ENCODE data around the gene S100A14.
"Not testable (repeated sequence)": the region's sequence is repeated elsewhere in the genome, so short reads cannot be mapped to it uniquely, and the experiment has no call there.

The S100A14 gene

DNA sequence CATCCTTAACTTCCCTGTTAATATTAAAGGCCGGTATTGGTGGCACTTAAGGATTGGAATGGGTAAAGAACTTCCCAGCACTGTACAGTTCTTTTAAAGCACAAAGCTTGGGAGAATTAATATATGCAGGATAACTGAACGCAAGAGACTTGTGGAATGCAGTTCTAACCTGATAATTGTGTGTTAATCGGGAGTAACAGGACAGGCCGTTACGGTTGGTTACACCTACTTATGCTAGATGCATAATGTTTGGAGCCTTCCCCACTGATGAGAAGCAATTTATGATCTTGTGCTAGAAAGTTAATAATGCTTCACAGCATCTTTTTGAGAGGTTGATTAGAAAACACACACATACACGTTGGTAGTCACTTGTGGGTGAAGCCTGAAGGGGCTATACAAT lies 24.7 kb upstream of the S100A14 start:
- DNase-seq: no peak

GRCh38 chr1:153640213-153640612 lies 24.1 kb upstream of the S100A14 start:
- not testable (repeated sequence) for DNase-seq

GRCh38 chr1:153639280-153639679 lies 23.2 kb upstream of the S100A14 start:
- no peak for DNase-seq

- no peak for DNase-seq
These were observed 22.1 kb upstream of the S100A14 start for GRCh38 chr1:153638261-153638660.

GRCh38 chr1:153636312-153636711 lies 20.2 kb upstream of the S100A14 start:
- DNase-seq: no peak

- no peak for DNase-seq
These were observed 19.7 kb upstream of the S100A14 start for GRCh38 chr1:153635872-153636271.

DNA sequence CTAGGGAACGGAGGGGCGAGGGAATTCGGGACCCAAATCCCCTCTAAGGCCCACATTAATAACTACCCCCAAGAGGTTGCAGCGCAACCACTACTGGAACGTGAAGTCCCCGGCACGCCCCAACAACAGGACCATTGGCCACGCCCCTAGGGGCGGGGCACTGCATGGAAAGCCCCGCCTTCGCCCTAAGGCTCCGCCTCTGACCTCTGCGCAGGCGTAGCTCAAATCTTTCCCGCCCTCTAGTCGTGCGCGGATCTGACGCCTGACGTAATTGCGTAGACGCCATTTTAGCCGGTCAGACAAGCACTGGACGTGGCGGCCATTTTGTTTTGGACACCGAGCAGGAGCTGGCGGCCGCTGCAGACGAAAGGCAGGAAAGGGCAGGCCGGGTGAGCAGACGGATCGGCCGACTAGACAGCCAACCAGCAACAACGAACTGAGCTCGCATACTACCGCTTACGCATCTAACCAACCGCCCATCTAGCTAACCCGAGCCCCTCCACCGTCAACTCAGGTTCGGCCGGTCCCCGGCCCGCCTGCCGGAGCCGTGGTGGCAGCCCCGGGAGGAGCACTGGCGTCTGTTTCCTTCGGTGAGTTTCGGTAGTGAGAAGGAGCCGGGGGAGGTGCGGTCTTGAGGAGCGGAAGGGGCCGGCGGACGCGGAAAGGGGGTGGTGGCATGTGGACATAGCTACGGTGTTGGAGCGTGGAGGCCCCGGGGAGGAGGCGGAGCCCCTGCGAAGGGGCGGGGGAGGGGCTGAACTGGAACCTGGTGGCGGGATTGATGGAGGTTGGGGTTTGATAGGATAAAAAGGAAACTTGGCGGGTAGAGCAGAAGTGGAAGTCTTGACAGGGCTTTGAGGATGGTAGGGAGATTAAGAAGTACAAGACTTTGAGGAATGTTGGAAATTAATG lies 17.9 kb upstream of the S100A14 start, which contains the start of gene CHTOP:
Gene CHTOP, plus strand, starts transcription at position 313 of the 912 bp plus-strand sequence. CDS start 2,523 bp downstream, outside the sequence.
- DNase-seq: peak; percentile 96

GRCh38 chr1:153633161-153633753 lies 17.1 kb upstream of the S100A14 start:
- DNase-seq: no peak

DNA sequence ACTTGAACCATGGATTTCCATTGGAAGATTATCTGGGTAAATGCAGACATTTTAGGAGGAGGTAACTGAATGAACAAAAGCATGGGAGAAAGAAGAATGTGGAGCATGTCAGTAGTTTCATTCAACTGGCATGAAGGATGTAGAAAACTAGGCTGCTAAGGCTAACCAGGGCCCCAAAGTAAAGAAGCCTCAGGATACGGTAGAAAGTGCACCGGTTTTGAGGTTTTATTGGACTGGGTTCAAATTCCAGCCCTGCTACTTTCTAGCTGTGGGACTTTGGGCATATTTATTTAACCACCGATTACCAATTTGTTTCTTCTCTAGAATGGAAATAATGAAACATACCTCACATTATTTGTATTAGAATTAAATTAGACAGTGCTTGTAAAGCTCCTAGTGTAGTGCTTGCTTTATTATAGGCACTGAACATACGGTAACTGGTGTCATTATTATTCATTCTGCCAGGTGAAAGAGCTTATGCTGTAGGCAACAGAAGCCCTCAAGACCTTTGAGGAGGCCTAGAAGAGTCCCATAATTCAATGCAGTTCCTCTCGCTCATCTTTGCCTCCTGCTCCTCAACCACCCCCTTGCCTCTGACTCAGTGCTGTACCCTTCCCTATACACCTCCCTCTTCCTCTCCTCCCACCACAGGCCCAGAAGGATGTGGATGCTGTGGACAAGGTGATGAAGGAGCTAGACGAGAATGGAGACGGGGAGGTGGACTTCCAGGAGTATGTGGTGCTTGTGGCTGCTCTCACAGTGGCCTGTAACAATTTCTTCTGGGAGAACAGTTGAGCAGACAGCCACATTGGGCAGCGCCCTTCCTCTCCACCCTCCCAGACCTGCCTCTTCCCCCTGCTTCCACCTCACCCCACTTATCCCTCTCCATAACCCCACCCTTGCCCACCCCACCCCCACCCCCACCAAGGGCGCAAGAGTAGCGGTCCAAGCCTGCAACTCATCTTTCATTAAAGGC lies 15.2 kb upstream of the S100A14 start:
- no peak for DNase-seq

DNA sequence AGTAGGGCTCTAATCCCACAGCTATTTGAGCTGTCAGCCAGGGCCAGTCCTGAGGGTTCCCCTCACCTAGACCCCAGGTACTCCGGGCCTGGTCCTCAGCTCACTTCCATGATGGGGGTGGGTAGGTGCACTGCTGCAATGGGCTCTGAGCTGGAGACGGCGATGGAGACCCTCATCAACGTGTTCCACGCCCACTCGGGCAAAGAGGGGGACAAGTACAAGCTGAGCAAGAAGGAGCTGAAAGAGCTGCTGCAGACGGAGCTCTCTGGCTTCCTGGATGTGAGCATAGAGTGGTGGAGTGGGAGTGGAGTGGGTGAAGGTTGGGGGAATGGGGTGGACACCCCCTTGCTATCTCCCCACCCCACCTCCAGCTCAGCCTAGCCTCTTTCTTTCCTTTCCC lies 14.3 kb upstream of the S100A14 start:
- no peak for DNase-seq

DNA sequence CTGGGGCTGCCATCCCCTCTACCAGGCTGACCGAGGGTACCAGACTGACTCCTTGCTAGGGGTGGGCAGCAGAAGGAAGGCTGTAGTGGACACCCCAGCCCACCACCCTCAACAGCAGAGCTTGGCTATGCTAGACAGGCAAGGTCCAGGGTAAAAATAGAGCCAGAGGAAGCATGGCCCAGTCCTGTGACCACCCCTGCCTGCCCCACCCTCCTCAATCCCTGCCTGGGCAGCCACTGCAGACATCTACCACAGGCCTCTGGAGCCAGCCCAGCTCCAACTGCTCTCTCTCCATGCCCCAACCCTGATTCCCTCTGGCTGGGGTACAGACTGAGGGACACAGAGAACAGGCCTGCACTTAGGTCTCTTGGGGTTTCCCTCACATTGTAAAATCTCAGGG lies 13.8 kb upstream of the S100A14 start:
- DNase-seq: no peak

DNA sequence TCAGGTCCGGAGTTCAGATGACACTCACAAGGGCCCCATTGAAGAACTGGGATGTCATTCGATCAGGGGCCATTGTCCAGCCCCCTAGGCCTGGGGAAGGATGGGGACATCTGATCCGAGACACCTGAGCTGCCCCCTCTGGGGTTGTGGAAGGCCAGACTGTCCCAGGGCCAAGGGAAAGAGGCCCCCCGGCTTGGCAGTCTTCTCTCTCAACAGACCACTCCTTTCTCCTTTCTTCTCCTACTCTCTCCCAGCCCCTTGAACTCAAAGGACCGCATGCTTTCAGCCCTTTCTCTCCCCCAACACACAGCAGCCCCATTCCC lies 13.2 kb upstream of the S100A14 start:
- DNase-seq: no peak

DNA sequence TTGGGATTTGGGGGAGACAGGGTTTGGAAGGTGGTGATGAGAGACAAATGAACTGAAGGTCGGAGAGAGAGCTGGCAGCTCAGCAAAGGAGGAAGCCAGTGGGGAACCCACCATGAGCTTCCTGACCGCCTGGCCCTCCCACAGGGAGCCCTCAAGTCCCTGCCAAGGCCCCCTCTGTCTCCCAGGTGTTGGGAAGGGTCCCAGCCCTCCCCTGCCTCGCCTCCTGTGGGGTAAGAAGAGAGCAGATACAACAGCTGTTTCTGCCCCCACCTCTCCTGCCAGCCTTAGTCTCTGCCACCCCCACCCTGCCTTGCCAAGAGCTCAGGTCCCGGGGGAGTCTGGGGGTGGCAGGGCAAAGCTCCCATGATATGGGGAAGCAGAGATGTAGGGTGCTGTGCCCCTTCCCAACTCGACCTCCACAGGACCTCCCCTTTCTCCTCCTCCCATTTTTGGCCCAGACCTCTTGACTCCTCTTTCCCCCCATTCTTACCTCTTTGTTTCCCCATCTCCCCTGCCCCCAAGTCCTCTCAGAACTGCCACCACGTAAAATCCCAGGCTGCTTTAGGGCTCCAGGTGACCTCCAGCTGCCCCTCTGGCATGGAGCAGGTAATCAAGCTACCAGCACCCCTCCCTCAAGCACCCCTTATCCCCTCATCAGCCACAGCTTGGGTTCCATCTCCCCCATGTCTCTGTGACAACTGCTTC lies 12.7 kb upstream of the S100A14 start:
- DNase-seq: no peak

GRCh38 chr1:153627715-153628626 lies 11.8 kb upstream of the S100A14 start, which contains the start of gene S100A1:
Gene S100A1, plus strand, starts transcription at chr1:153628434. Its CDS starts 2,088 bp downstream, at chr1:153630522.
- DNase-seq: no peak

DNA sequence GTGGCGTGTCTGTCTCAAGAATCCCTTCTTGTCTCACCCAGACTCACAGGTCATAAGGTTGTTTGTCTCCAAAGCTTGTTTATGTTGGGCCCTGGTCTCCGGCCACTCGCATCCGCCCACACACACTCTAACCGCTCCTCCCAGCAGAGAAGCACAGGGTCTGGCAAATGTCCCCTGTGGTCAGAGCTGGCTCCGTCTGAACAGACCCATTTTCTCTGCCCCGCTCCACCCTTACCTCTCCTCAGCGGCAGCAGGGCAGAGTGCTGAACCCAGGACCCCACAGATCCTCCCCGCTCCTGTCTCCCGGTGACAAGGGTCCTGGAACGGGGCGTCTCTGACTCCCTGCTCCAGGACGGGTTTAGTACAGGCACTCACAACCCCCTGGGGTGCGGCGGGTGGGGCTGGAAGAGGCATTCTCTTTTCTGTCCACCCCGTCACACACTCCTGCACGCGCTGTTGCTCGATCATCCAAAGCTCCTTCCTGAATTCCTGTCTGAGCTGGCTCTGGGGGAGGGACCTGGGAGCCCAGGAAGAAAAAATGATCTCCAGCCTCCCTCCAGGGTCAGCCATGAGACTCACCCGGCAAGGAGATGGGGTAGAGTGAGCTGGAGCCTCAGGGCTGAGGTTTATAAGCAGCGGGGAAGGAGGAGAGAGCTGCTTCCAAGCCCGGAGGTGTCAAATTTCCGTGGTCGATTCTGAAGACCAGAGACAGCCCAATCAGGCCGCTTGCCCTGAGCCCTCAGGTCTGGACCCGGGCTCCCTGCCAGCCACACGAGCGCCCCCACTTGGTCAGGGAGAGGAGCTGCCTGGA lies 11.0 kb upstream of the S100A14 start, which contains the start of gene S100A13:
Gene S100A13, minus strand, starts transcription at position 602 of the 811 bp plus-strand sequence. CDS start 1,033 bp downstream, outside the sequence.
- peak; percentile 91 for DNase-seq

DNA sequence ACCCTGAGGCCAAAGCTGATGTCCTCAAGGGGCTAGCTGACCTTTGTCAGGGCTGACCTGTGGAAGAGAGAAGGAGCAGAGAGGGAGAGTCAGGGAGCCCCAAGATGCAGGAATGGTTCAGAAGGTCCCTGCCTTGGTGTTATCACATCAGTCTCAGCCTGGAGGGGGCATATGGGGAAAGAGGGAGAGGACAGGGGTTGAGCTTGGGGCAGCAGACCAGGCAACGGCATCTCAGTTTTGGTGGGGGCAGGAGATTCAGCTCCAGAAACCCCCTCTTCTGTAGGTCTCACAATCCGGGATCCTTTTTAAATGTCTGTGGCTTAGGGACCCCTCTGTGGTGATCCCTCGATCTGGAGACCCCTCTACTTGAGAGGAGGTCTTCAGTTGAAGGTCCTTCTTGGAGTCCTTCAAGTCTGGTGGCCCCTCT lies 10.4 kb upstream of the S100A14 start:
- DNase-seq: no peak

DNA sequence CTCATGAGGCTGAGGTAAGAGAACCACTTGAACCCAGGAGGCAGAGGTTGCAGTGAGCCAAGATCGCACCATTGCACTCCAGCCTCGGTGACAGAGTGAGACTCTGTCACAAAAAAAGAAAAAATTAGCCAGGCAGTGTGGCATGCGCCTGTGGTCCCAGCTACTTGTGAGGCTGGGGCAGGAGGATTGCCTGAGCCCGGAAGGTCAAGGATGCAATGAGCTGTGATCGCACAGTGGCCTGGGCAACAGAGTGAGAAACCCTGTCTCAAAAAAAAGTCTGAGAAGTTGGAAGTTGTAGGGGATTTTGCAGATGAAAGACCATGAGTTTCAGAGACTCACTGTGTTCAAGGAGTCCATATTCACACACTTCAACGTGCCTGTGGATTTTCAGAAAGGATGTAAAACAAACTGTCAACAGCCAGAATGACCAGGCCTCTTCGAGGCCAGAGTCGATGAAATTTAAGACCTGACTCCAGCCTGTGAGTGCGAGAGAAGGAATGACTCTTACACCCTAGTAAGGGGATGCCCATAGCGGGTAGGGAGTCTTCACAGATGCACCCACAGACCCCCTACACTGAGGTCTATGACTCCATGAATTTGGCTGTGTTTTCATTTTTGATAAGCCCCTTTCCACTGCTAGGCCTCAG lies 9.0 kb upstream of the S100A14 start:
- DNase-seq: no peak

- no peak for DNase-seq
These were observed 7.0 kb upstream of the S100A14 start for GRCh38 chr1:153623101-153623500.

GRCh38 chr1:153619171-153619570 lies 3.0 kb upstream of the S100A14 start:
- no peak for DNase-seq
